GM18526 (cell line): ENCODE results near the gene ABT1.

Source experiments
- POLR2A ChIP-seq: IDR thresholded peaks from 3 replicates; pipeline ENCODE4 v1.6.1; 2011; ENCODE audit not compliant: insufficient read length; ENCODE audit errors: extremely low read depth

The ABT1 gene

GRCh38 chr6:26596579-26597388 is at the start of gene ABT1:
Gene ABT1 (plus strand): TSS chr6:26596953. CDS start chr6:26596983, 30 bp downstream.
- TF ChIP-seq POLR2A = peak; percentile 90

DNA sequence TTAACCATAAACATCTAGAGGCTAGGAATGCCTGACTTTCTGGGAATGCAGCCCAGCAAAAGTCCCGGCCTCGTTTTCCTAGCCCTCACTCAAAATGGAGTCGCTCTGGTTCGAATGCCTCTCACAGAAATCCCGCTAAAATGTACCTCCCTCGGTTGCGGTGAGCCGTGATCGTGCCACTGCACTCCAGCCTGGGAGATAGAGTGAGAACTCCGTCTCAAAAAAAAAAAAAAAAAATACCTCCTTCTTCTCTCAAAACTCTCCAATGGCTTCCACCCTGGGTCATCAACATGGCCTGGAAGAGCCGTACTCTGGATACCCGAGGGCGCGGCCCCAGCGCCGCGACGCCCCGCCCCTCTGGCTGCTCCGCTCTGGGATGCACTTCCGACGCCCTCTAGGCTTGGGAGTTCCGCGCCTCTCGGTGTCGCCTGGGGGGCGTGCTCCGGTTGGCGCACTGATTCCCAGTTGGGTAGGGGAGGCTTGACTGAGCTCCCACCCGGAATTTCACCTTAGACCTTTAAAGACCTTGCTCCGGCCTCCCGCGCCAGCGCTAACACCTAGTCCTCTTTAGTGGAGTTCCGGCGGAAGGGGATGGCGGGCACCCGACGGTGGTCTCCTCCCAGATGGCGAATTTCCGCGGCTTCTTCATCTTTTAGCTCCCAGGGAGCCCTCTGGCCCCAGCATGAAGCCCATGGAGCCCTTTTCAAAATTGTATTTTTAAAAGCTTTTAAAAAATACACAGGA is 46.3 kb upstream of the ABT1 start:
- TF ChIP-seq POLR2A = peak; percentile 22

DNA sequence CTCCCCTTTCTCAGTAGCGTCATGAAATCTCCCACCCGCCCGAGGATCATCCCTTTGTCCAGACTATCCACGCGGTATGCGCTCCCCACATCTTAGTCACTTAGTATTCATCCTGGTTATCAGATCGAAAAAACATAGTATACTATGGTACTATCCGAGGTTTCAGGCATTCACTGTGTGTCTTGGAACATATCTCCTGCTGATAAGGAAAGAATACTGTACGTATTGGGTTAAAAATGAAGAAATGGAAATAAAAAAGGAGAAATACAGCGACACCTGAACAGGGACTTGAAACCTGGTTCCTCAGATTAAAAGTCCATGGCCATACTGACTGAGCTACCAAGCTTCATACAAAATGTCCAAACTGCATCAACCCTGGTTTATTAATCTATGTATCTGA is 44.5 kb upstream of the ABT1 start:
- TF ChIP-seq POLR2A = no peak

DNA sequence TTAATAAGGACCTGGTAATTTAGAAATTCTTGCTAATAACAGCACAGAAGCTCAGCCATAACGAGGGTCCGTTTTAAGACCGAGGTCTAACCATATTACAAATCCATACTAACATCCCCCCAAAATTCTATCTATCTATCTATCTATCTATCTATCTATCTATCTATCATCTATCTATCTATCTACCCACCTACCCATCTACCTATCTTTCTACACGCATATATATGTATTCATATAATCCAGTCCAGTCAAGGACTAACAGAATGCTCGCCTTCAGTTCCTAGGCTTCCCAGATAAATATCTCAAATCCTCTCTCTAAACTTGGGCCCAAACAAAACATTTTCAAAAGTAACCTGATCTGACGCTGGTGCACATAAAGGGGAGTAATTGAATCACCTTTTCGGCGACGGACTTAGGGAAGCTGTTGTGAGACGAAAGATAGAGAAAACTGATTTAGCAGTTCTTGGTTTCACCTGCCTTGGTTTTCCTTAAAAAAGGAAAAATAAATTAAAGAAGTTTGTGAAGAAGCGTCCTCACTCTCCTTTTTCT is 44.0 kb upstream of the ABT1 start:
- TF ChIP-seq POLR2A = no peak

DNA sequence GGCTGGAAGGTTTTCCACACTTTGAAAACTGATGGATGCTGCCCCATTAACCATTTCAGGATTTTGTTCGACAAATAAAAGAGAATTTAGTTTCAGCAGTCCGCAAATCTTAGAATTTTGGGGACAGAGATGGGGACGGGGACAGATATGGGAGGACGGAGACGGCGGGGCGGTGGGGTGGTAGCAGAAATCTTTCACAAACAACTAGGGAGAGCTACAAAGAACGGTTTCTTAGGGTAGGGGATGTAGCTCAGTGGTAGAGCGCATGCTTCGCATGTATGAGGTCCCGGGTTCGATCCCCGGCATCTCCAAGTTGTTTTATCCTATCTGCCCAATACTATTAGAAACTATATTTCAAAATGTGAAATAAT is 43.5 kb upstream of the ABT1 start:
- TF ChIP-seq POLR2A = no peak

DNA sequence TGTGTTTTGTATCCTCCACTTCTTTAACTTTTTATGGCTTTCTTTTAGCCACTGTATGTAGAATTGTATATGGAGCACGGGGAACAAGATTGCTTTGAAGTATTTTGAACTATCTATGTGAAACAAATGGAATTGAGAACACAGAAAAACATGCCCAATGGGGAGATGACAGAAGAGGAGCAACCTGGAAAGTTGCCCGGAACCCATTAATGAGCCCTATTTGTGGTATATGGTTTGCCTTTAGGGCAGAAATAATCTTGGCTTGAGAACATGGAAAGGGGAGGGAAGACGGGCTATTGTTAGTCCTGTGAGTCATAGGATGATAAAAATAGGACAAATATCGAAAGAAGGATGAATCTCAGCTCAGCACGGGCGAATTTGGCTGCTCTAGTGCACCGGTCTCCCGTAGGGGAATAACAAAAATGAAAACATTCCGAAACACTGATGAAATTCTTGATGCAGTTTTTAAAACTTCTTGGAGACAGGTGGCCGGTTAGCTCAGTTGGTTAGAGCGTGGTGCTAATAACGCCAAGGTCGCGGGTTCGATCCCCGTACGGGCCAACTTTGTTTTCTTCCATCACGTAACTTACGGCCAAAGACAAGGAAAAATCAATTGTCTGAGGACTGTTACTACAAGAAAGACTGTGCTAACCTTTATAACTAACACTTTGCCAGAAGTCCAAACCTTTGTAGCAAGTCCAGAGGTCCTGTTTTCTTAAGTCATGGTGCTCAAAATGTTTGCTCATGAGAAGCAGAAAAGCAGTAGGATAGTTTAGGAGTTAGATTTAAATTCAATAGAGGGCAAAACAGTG is 42.9 kb upstream of the ABT1 start:
- no peak for TF ChIP-seq POLR2A

- no peak for TF ChIP-seq POLR2A
Measured at GRCh38 chr6:26554447-26554696, 42.4 kb upstream of the ABT1 start.

DNA sequence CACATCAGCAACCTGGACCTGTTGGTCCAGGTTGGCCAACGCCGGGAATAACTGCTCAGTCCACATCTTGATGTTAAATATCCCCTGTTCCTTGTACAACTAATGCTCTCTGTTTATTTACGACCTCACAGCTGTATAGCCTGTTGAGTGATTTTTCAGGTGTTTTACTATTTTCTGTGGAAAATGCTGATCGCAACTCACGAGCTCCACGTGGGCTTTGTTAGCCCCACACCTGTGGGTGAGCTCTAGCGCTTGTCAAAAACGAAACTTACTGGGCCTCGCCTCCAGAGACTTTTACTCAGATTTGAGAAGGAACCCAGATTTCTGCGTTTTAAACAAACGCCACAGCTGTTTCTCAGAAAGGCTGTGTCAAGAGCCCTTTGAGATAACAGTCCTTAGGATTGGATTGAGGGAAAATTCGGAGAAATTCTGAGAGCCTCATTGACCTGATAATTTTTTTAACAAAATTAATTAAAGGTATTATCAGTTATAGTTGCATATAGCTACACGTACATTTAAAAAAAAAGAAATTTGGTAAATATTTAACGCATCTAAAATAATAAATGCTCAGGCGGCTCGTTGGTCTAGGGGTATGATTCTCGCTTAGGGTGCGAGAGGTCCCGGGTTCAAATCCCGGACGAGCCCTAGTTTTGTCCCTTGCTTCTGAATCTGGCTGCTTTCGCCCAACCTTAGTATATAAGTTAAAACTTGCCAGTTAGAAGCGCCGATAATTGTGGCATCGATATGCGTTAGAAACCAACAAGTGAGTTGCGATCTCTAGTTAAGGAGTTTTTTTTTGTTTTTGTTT is 41.9 kb upstream of the ABT1 start:
- TF ChIP-seq POLR2A = peak; percentile 22

- no peak for TF ChIP-seq POLR2A
Measured at GRCh38 chr6:26555505-26556262, 41.1 kb upstream of the ABT1 start.

DNA sequence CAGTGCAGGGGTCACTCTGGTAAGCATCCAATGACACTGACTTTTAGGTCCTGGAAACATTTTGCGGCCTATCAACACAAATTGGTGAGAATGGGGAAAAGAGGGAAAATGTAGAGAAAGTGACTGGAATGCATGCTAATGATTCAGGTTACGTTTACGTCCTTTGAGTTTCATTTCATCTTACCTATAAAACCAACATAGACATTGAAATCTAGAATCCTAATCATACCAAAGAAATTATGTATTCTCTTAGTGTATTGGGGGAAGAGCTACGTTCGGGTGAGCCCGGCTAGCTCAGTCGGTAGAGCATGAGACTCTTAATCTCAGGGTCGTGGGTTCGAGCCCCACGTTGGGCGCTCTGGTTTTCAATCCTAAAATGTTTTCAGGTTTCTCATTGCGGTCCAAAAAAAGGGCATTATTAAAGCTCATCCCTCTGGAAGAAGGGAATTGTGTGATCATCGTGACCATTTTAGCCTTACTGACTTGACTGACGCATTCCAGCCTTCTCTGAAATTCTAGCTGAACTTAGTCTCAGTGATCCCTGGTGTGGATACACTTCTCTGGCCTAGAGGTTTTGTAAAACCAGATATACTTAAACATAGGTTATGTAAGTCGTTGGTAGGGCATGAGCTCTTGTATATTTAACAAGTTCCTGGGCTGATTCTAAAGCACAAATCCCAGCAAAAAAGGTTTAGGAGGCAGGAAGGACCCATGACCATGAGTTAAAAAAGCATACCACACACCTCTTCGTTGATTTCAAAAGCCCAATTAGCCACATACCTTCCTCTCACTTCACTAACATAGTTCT is 40.3 kb upstream of the ABT1 start:
- TF ChIP-seq POLR2A = no peak

DNA sequence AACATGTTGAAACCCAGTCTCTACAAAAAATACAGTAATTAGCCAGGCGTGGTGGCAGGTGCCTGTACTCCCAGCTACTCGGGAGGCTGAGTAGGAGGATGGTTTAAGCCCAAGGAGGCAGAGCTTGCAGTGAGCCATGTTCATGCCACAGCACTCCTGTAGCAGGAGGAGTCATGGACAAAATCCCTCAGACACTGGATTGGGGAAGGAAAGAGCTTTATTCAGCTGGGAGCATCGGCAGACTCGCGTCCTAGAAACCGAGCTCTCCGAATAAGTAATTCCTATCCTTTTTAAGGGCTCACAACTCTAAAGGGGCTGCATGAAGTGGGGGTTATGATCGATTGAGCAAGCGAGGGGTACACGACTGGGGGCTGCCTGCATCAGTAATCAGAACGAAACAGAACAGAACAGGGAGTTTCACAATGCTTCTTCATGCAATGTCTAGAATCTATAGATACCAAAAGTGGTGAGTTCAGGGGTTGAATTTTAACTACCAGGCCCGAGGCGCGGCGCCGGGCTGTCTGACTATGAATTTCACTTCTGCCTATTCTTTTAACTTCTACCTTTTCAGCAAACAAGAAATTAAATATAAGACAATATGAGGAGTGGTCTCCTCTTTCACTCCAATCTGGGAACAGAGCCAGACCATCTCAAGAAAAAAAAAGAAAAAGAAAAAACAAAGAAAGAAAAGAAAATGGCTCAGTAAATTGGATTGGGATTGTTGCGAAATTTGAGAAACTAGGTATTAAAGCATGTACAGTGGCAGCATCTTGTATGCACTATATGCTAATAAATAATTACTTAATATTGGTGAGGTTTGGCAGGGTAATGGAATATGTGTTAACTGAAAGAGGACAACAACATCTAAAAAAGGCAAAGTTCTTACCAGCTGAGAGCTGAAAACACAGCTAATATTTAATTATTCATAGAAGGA is 35.0 kb upstream of the ABT1 start:
- TF ChIP-seq POLR2A = no peak

- no peak for TF ChIP-seq POLR2A
Measured at GRCh38 chr6:26563488-26563887, 33.3 kb upstream of the ABT1 start.

DNA sequence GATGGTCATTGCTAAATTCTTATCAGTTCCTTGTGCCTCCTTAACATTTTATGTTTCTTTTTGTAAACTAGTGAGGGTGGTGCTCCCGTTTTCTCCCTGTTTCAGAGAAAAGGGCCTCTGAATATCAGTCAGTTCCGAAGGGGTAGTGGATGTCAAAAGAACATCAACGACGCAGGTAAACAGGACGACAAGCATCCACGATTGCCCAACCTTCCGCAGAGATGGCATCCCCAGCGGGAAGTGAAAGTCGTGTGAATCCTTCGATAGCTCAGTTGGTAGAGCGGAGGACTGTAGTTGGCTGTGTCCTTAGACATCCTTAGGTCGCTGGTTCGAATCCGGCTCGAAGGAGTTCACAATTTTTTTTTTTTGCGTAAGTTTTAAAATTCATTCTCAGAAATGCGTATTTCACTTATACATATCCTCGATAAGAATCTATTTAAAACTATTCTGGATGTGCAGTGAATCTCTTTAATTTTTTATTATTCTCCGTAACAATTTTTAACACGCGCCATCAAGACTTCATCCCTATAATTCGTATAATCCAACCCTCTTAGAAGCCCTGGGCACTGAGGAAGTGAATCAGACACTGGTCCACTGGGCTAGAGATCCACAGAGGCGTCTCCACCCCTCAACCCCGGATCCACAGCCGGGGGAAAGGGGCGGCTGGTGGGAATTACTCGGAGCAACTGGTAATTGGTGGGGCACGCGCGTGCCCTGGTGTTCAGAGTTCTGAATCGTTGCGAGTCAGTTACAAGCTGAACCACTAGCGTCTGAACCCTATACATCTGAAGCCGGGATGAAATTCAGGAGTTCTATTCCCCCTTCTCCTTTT is 27.9 kb upstream of the ABT1 start:
- no peak for TF ChIP-seq POLR2A
